ENCODE results near the gene ADARB2.

ADARB2 gene

GRCh38 chr10:1662438-1663025 is 74.8 kb downstream of the ADARB2 start:
- no peak for DNase-seq (ENCODE audit: low spot score)

GRCh38 chr10:1661859-1662437 is 75.4 kb downstream of the ADARB2 start:
- no peak for DNase-seq (ENCODE audit: low spot score)

- DNase-seq (ENCODE audit: low spot score), result no peak
These were observed 75.9 kb downstream of the ADARB2 start for GRCh38 chr10:1661416-1661815.

GRCh38 chr10:1660815-1661214 is 76.5 kb downstream of the ADARB2 start:
- DNase-seq (ENCODE audit: low spot score), result no peak

GRCh38 chr10:1660386-1660785 is 76.9 kb downstream of the ADARB2 start:
- DNase-seq (ENCODE audit: low spot score), result no peak

- no peak for DNase-seq (ENCODE audit: low spot score)
These were observed 78.0 kb downstream of the ADARB2 start for GRCh38 chr10:1659221-1659791.

GRCh38 chr10:1658658-1659057 is 78.7 kb downstream of the ADARB2 start:
- no peak for DNase-seq (ENCODE audit: low spot score)

- no peak for DNase-seq (ENCODE audit: low spot score)
These were observed 79.8 kb downstream of the ADARB2 start for GRCh38 chr10:1657479-1657878.

GRCh38 chr10:1655367-1655766 is 82.0 kb downstream of the ADARB2 start:
- no peak for DNase-seq (ENCODE audit: low spot score)

- no peak for DNase-seq (ENCODE audit: low spot score)
These were observed 82.4 kb downstream of the ADARB2 start for GRCh38 chr10:1654811-1655356.

GRCh38 chr10:1654247-1654646 is 83.1 kb downstream of the ADARB2 start:
- no peak for DNase-seq (ENCODE audit: low spot score)

GRCh38 chr10:1653321-1653720 is 84.0 kb downstream of the ADARB2 start:
- DNase-seq (ENCODE audit: low spot score), result no peak

- DNase-seq (ENCODE audit: low spot score), result no peak
These were observed 85.2 kb downstream of the ADARB2 start for GRCh38 chr10:1652151-1652550.

GRCh38 chr10:1651270-1651966 is 85.9 kb downstream of the ADARB2 start:
- DNase-seq (ENCODE audit: low spot score), result no peak

GRCh38 chr10:1650542-1651269 is 86.6 kb downstream of the ADARB2 start:
- no peak for DNase-seq (ENCODE audit: low spot score)

- DNase-seq (ENCODE audit: low spot score), result no peak
These were observed 88.7 kb downstream of the ADARB2 start for GRCh38 chr10:1648648-1649047.

- DNase-seq (ENCODE audit: low spot score), result no peak
These were observed 91.0 kb downstream of the ADARB2 start for GRCh38 chr10:1646332-1646731.

GRCh38 chr10:1645896-1646295 is 91.4 kb downstream of the ADARB2 start:
- DNase-seq (ENCODE audit: low spot score), result no peak

- no peak for DNase-seq (ENCODE audit: low spot score)
These were observed 93.1 kb downstream of the ADARB2 start for GRCh38 chr10:1644191-1644711.

GRCh38 chr10:1643908-1644179 is 93.5 kb downstream of the ADARB2 start:
- no peak for DNase-seq (ENCODE audit: low spot score)

- no peak for DNase-seq (ENCODE audit: low spot score)
These were observed 94.0 kb downstream of the ADARB2 start for GRCh38 chr10:1643161-1643907.

Data from GM03348 (cell line).